Common myeloid progenitor, CD34-positive (primary cell): ENCODE measurements around the gene HLA-DQB1.
A peak's percentile ranks its signal among the peaks of the same experiment; 100 is the strongest.
"Not testable (repeated sequence)": the region's sequence is repeated elsewhere in the genome, so short reads cannot be mapped to it uniquely, and the experiment has no call there.

Source experiments
- CTCF ChIA-PET: fragments of 350-600 bp; sonication (Branson Sonifier 250); formaldehyde crosslinking; loops from one replicate; lab custom pipeline; 2021; ENCODE audit warnings: antibody characterized with exemption; lab: Charles Lee
- POLR2A ChIA-PET: fragments of 350-600 bp; sonication (Branson Sonifier 250); formaldehyde crosslinking; loops from one replicate; lab custom pipeline; 2021; ENCODE audit warnings: antibody characterized with exemption; lab: Charles Lee
- DNase-seq, 3 donors: peaks; one replicate each; pipeline versions ENCODE4 v3.0.0 to v3.0.0-alpha.2; 2013
- H3K27ac ChIP-seq, 2 experiments: 1 replicate in 1 of 2; 2 replicates in 1 of 2; pipeline ENCODE4 v1.7.0; 2013; ENCODE audit warnings: inconsistent platforms in 2 of 2, low read length in 2 of 2, mild to moderate bottlenecking in 2 of 2, low read depth in 1 of 2, moderate library complexity in 1 of 2; ENCODE audit not compliant: severe bottlenecking in 2 of 2, insufficient read depth in 1 of 2, poor library complexity in 1 of 2
- H3K27me3 ChIP-seq, 5 experiments: replicated peaks in 2 of 5; 1 replicate in 3 of 5; 2 replicates in 2 of 5; pipeline versions ENCODE4 v1.6.1 to v1.7.0; 2013; ENCODE audit warnings: low read length in 4 of 5, mild to moderate bottlenecking in 2 of 5, moderate library complexity in 2 of 5, inconsistent platforms in 1 of 5; ENCODE audit not compliant: insufficient read depth in 5 of 5, control insufficient read depth in 4 of 5
- H3K36me3 ChIP-seq, 4 experiments: 1 replicate in 2 of 4; 2 replicates in 2 of 4; pipeline versions ENCODE4 v1.6.1 to v1.7.0; 2013; ENCODE audit warnings: low read length in 3 of 4, control low read depth in 1 of 4, mild to moderate bottlenecking in 1 of 4; ENCODE audit not compliant: control insufficient read depth in 4 of 4, insufficient read depth in 4 of 4
- H3K4me1 ChIP-seq, 4 experiments: 1 replicate in 3 of 4; 2 replicates in 1 of 4; pipeline versions ENCODE4 v1.6.1 to v1.7.1; 2013; ENCODE audit warnings: low read length in 3 of 4, mild to moderate bottlenecking in 3 of 4, control low read depth in 1 of 4, inconsistent platforms in 1 of 4, moderate library complexity in 1 of 4; ENCODE audit not compliant: control insufficient read depth in 4 of 4, insufficient read depth in 4 of 4; ENCODE audit errors: control extremely low read depth in 1 of 4
- H3K4me3 ChIP-seq, 7 experiments: 1 replicate in 4 of 7; 2 replicates in 3 of 7; pipeline versions ENCODE4 v1.5.1 to v1.7.0; 2013; ENCODE audit warnings: mild to moderate bottlenecking in 7 of 7, low read length in 6 of 7, moderate library complexity in 6 of 7, inconsistent platforms in 2 of 7, low read depth in 2 of 7, control low read depth in 1 of 7; ENCODE audit not compliant: insufficient read depth in 4 of 7, control insufficient read depth in 1 of 7; ENCODE audit errors: extremely low read depth in 1 of 7
- H3K9me3 ChIP-seq, 5 experiments: 1 replicate in 4 of 5; 2 replicates in 1 of 5; pipeline versions ENCODE4 v1.6.1 to v1.7.1; 2013; ENCODE audit warnings: low read length in 4 of 5, mild to moderate bottlenecking in 2 of 5, inconsistent platforms in 1 of 5, low read depth in 1 of 5, moderate library complexity in 1 of 5; ENCODE audit not compliant: control insufficient read depth in 4 of 5, insufficient read depth in 2 of 5; ENCODE audit errors: control extremely low read depth in 1 of 5
- WGBS: methylation state at CpG from one replicate; pipeline ENCODE4 v1.1.5; 2013; ENCODE audit not compliant: insufficient coverage; 5-methylcytosine and 5-hydroxymethylcytosine counted together

HLA-DQB1 gene

GRCh38 chr6:32679492-32679891, 13.0 kb upstream of the HLA-DQB1 start:
- no peaks in the 10 kb centered on the region for H3K36me3 ChIP-seq
- WGBS = 0% methylated on average over 2 of the region's 4 CpGs
- H3K4me3 ChIP-seq = peak overlapping the region in 2 of 7 experiments; percentile 13 to 36
- peaks cover 0 to 11% (median 6%) of the 10 kb centered on the region in 4 experiments for H3K4me1 ChIP-seq
- no peaks in the 10 kb centered on the region for H3K27me3 ChIP-seq
- ChIA-PET CTCF (no interaction called here), POLR2A (no interaction called here)
- DNase-seq = peak in 1 of 3 donors; percentile 72
- peaks cover 0 to 9% (median 0%) of the 10 kb centered on the region in 5 experiments for H3K9me3 ChIP-seq
- no peak overlapping the region for H3K27ac ChIP-seq

- WGBS = no CpG with 5 or more reads among the region's 7 CpGs
- H3K4me3 ChIP-seq, DNase-seq, H3K36me3 ChIP-seq, CTCF ChIA-PET, H3K27me3 ChIP-seq, H3K27ac ChIP-seq, POLR2A ChIA-PET: not testable (repeated sequence)
- peaks cover 0 to 12% (median 0%) of the 10 kb centered on the region in 5 experiments for H3K9me3 ChIP-seq
- peaks cover 0 to 21% (median 11%) of the 10 kb centered on the region in 4 experiments for H3K4me1 ChIP-seq
These were observed 7.7 kb upstream of the HLA-DQB1 start for GRCh38 chr6:32674123-32674522.

- H3K9me3 ChIP-seq, DNase-seq, POLR2A ChIA-PET, H3K4me3 ChIP-seq, H3K27ac ChIP-seq, H3K27me3 ChIP-seq, H3K36me3 ChIP-seq, CTCF ChIA-PET: not testable (repeated sequence)
- WGBS = no CpG with 5 or more reads among the region's 2 CpGs
- peaks cover 3 to 41% (median 22%) of the 10 kb centered on the region in 4 experiments for H3K4me1 ChIP-seq
These were observed 5.5 kb upstream of the HLA-DQB1 start for GRCh38 chr6:32671908-32672307.

GRCh38 chr6:32669893-32670292, 3.4 kb upstream of the HLA-DQB1 start:
- peaks cover 0 to 3% (median 0%) of the 10 kb centered on the region in 5 experiments for H3K9me3 ChIP-seq
- POLR2A ChIA-PET = no interaction called here

GRCh38 chr6:32669240-32669639, 2.8 kb upstream of the HLA-DQB1 start:
- no peaks in the 10 kb centered on the region for H3K27me3 ChIP-seq
- CTCF ChIA-PET = interaction anchor here (0.5 to 0.8 kb wide), 2 partner anchors 154 to 237 kb away, joined by 3 to 4 read pairs; no protein-coding TSS in a partner anchor
- H3K4me1 ChIP-seq = peaks cover 3 to 56% (median 28%) of the 10 kb centered on the region in 4 experiments
- H3K36me3 ChIP-seq = no peaks in the 10 kb centered on the region
- no peak overlapping the region for H3K4me3 ChIP-seq
- POLR2A ChIA-PET = no interaction called here
- H3K27ac ChIP-seq = no peak overlapping the region
- no peak for DNase-seq
- peaks cover 0 to 3% (median 0%) of the 10 kb centered on the region in 5 experiments for H3K9me3 ChIP-seq
- WGBS = 0% methylated on average over 2 of the region's 4 CpGs

More at GRCh38 chr6:32669893-32670292, 3.4 kb upstream of the HLA-DQB1 start:
- Histone ChIP-seq H3K36me3 (no peaks in the 10 kb centered on the region), H3K4me3 (no peak overlapping the region), H3K4me1 (peaks cover 3 to 52% (median 25%) of the 10 kb centered on the region in 4 experiments), H3K27ac (no peak overlapping the region), H3K27me3 (no peaks in the 10 kb centered on the region)
- CTCF ChIA-PET = interaction anchor here (0.8 kb wide), 1 partner anchor 238 kb away, joined by 4 read pairs; no protein-coding TSS in a partner anchor
- no peak for DNase-seq

GRCh38 chr6:32668226-32668747, 1.8 kb upstream of the HLA-DQB1 start:
- H3K27ac ChIP-seq = no peak overlapping the region
- peaks cover 3 to 65% (median 30%) of the 10 kb centered on the region in 4 experiments for H3K4me1 ChIP-seq
- H3K36me3 ChIP-seq = peaks cover 0 to 3% (median 0%) of the 10 kb centered on the region in 4 experiments
- H3K27me3 ChIP-seq = no peaks in the 10 kb centered on the region
- peak; percentile 74 to 81 (median 74) for DNase-seq
- 28% methylated on average over 3 of the region's 5 CpGs for WGBS
- CTCF ChIA-PET = interaction anchor here (0.5 kb wide), 1 partner anchor 155 kb away, joined by 3 read pairs; no protein-coding TSS in a partner anchor
- H3K9me3 ChIP-seq = peaks cover 0 to 3% (median 0%) of the 10 kb centered on the region in 5 experiments
- peak overlapping the region in 2 of 7 experiments; percentile 37 to 50 for H3K4me3 ChIP-seq
- POLR2A ChIA-PET = no interaction called here

- Histone ChIP-seq H3K27me3 (no peaks in the 10 kb centered on the region), H3K27ac (no peak overlapping the region), H3K9me3 (no peaks in the 10 kb centered on the region), H3K36me3 (peaks cover 0 to 26% (median 0%) of the 10 kb centered on the region in 4 experiments), H3K4me3 (peak overlapping the region in 6 of 7 experiments; percentile 37 to 96 (median 66)), H3K4me1 (peaks cover 3 to 60% (median 27%) of the 10 kb centered on the region in 4 experiments)
- CTCF ChIA-PET = interaction anchor here (1.3 kb wide), 1 partner anchor 27 kb away, joined by 3 read pairs; no protein-coding TSS in a partner anchor
- 0% methylated on average over 2 of the region's 3 CpGs for WGBS
- POLR2A ChIA-PET = no interaction called here
- DNase-seq = no peak
These were observed 796 bp downstream of the HLA-DQB1 start for GRCh38 chr6:32665661-32666060.
